K562 (cell line): Measurements from ENCODE around the gene STAG2. TPM values are rescaled to one million over a fixed set of nuclear protein-coding genes. Genes with fewer than 3 reads are reported as not detected.

Source experiments
- ATAC-seq: fragments of 200-7000 bp; cut with Tn5 transposase; 3 replicates; pipeline ENCODE4 v1.9.1; 2020; ENCODE audit warnings: moderate library complexity
- BruUV-seq: library from RNA; stranded (reverse); fragments of 400-500 nt; replicated peaks from 2 replicates; lab custom pipeline; 2021; lab: Mats Ljungman, UMichigan
- CTCF ChIA-PET: fragments of 300-600 bp; formaldehyde crosslinking; extraction: SDS; loops from one replicate; lab custom pipeline; 2021; ENCODE audit warnings: low intra/inter-chr PET ratio; lab: Yijun Ruan, JAX
- POLR2A ChIA-PET: fragments of 300-600, 350-650 bp; sonication (Branson Sonifier 250); formaldehyde crosslinking; extraction: SDS; loops from one replicate; lab custom pipeline; 2021; ENCODE audit warnings: antibody characterized with exemption, inconsistent platforms; lab: Yijun Ruan, JAX
- DNase-seq, 4 experiments: peaks; one replicate each; pipeline versions ENCODE4 v3.0.0 to v3.0.0-alpha.2; 2011 to 2018; ENCODE audit warnings: low spot score in 3 of 4, mixed read lengths in 3 of 4; ENCODE audit errors: extremely low read depth in 1 of 4
- FAIRE-seq: peaks from 2 replicates; lab custom pipeline; 2011; peaks lifted over from hg19 to GRCh38; lab: Jason Lieb, UNC
- H2AFZ ChIP-seq: 2 replicates; pipeline ENCODE4 v1.6.0; 2011; ENCODE audit warnings: low read depth, low read length, control low read depth, inconsistent platforms
- H3K27ac ChIP-seq: fragments of 200-600 bp; 3 replicates; pipeline ENCODE4 v1.8.0; 2011; ENCODE audit warnings: low read depth, mild to moderate bottlenecking, control low read depth, inconsistent platforms, low read length, moderate library complexity, mixed read lengths; ENCODE audit errors: extremely low read depth
- H3K27me3 ChIP-seq, 2 experiments: fragments of 300-600 bp in 1 of 2; 2 replicates in 1 of 2; 3 replicates in 1 of 2; pipeline versions ENCODE4 v1.6.0 to v1.8.0; 2011; ENCODE audit warnings: inconsistent platforms in 2 of 2, low read length in 2 of 2, mild to moderate bottlenecking in 1 of 2, mixed read lengths in 1 of 2, moderate library complexity in 1 of 2; ENCODE audit not compliant: control insufficient read depth in 2 of 2, insufficient read depth in 2 of 2
- H3K36me3 ChIP-seq: fragments of 300-600 bp; 3 replicates; pipeline ENCODE4 v1.8.0; 2011; ENCODE audit warnings: mild to moderate bottlenecking, low read length, inconsistent platforms; ENCODE audit not compliant: control insufficient read depth, insufficient read depth
- H3K4me1 ChIP-seq, 2 experiments: fragments of 200-600 bp in 1 of 2; replicated peaks in 1 of 2; 2 replicates in 1 of 2; 3 replicates in 1 of 2; pipeline versions ENCODE4 v1.5.1 to v1.8.0; 2011; ENCODE audit warnings: inconsistent platforms in 2 of 2, low read length in 2 of 2, mild to moderate bottlenecking in 1 of 2, mixed read lengths in 1 of 2, moderate library complexity in 1 of 2; ENCODE audit not compliant: control insufficient read depth in 2 of 2, insufficient read depth in 2 of 2
- H3K4me2 ChIP-seq: 2 replicates; pipeline ENCODE4 v1.6.1; 2011; ENCODE audit warnings: low read length, control low read depth, inconsistent platforms, mixed read lengths; ENCODE audit not compliant: insufficient read depth
- H3K4me3 ChIP-seq: fragments of 200-600 bp; sonication (generic), shearing (Covaris generic); 2 replicates; pipeline ENCODE4 v1.5.1; 2016; ENCODE audit warnings: control low read depth, inconsistent platforms
- H3K79me2 ChIP-seq: fragments of 200-600 bp; 3 replicates; pipeline ENCODE4 v1.8.0; 2011; ENCODE audit warnings: low read length, inconsistent platforms; ENCODE audit not compliant: control insufficient read depth, insufficient read depth
- H3K9ac ChIP-seq, 2 experiments: 2 replicates each; pipeline versions ENCODE4 v1.6.0 to v1.6.1; 2011; ENCODE audit warnings: low read depth in 2 of 2, low read length in 2 of 2, control low read depth in 1 of 2, inconsistent platforms in 1 of 2, mild to moderate bottlenecking in 1 of 2, mixed read lengths in 1 of 2; ENCODE audit not compliant: insufficient read depth in 1 of 2
- H3K9me1 ChIP-seq: one replicate; pipeline ENCODE4 v1.6.0; 2011; ENCODE audit warnings: inconsistent platforms, mild to moderate bottlenecking, low read length, moderate library complexity; ENCODE audit not compliant: control insufficient read depth, insufficient read depth
- H3K9me3 ChIP-seq: replicated peaks from 2 replicates; pipeline ENCODE4 v1.5.1; 2011; ENCODE audit warnings: low read depth, low read length, inconsistent platforms; ENCODE audit not compliant: control insufficient read depth, insufficient read depth
- H4K20me1 ChIP-seq: replicated peaks from 2 replicates; pipeline ENCODE4 v1.6.1; 2011; ENCODE audit warnings: low read length, inconsistent platforms, mixed read lengths; ENCODE audit not compliant: control insufficient read depth, insufficient read depth
- CXXC5 ChIP-seq: fragments of 250-450 bp; sonication (Bioruptor Pico); IDR thresholded peaks from 2 replicates; pipeline ENCODE4 v1.8.0; 2022; ENCODE audit warnings: inconsistent platforms, mild to moderate bottlenecking, moderate library complexity
- PHTF2 ChIP-seq: fragments of 250-450 bp; sonication (Bioruptor Pico); IDR thresholded peaks from 2 replicates; pipeline ENCODE4 v1.5.0; 2021; ENCODE audit warnings: mild to moderate bottlenecking
- POLR3G ChIP-seq: IDR thresholded peaks from 2 replicates; pipeline ENCODE4 v1.6.1; 2011; ENCODE audit not compliant: insufficient read length, insufficient replicate concordance; ENCODE audit errors: extremely low read depth
- RNF2 ChIP-seq: sonication (generic); IDR thresholded peaks from 2 replicates; pipeline ENCODE4 v1.6.1; 2016
- SMAD4 ChIP-seq: fragments of 250-450 bp; sonication (Bioruptor Pico); conservative IDR thresholded peaks from 2 replicates; pipeline ENCODE4 v1.8.0; 2021; ENCODE audit warnings: inconsistent platforms, mild to moderate bottlenecking, moderate library complexity
- SPI1 ChIP-seq: IDR thresholded peaks from 2 replicates; pipeline ENCODE4 v1.6.1; 2011; ENCODE audit warnings: low read depth, low read length, control low read depth, borderline replicate concordance
- SREBF1 ChIP-seq: fragments of 150-350 bp; IDR thresholded peaks from 2 replicates; pipeline ENCODE4 v1.6.1; 2014; ENCODE audit warnings: antibody characterized with exemption, low read depth, low read length, borderline replicate concordance
- ZNF274 ChIP-seq: IDR thresholded peaks from 2 replicates; pipeline ENCODE4 v1.6.1; 2011; ENCODE audit warnings: low read depth, mild to moderate bottlenecking, low read length, moderate library complexity, borderline replicate concordance
- ZNF717 ChIP-seq: fragments of 250-450 bp; sonication (Bioruptor Pico); IDR thresholded peaks from 2 replicates; pipeline ENCODE4 v1.5.0; 2021
- WGBS: fragments of 100-300 bp; shearing (Covaris generic); methylation state at CpG from one replicate; pipeline ENCODE4 v1.1.6; 2016; ENCODE audit warnings: low coverage, mixed read lengths; ENCODE audit not compliant: insufficient coverage; ENCODE audit errors: missing lambda C conversion rate; 5-methylcytosine and 5-hydroxymethylcytosine counted together
- in situ Hi-C: fragments of 300-500 bp; cut with MboI; formaldehyde crosslinking; loops from 4 replicates; pipeline ENCODE4 v1.15.0; 2018; ENCODE audit warnings: inconsistent platforms, mixed read lengths
- intact Hi-C: fragments of 100-400 bp; cut with micrococcal nuclease; formaldehyde crosslinking; loops from 2 replicates; pipeline ENCODE4 v1.14.2; 2022
- polyA plus RNA-seq, 8 experiments: library from polyadenylated mRNA; depleted of rRNA in 4 of 8; stranded (reverse) in 5 of 8; unstranded in 3 of 8; fragments of >200 nt; fragmentation: Nextera tagmentation in 2 of 8; fragmentation: Illumina TruSeq in 1 of 8; extraction: Ambion mirVana in 2 of 8; extraction: Trizol in 1 of 8; gene quantifications; 2 replicates each; pipeline versions ENCODE4 v1.2.1 to v1.2.3, GENCODE V29; 2011 to 2014; ENCODE audit warnings: inconsistent platforms in 1 of 8, missing spikeins in 1 of 8
- total RNA-seq, 7 experiments: library from RNA; depleted of rRNA in 6 of 7; stranded (reverse); fragments of >200 nt in 6 of 7; fragmentation: Illumina TruSeq in 2 of 7; extraction: Trizol in 2 of 7; gene quantifications; 2 replicates each; pipeline versions ENCODE4 v1.2.1 to v1.2.3, GENCODE V29; 2011 to 2021; ENCODE audit warnings: low replicate concordance in 1 of 7
- TF ChIP-seq, protein P1 (sequence below), 2 experiments: fragments of 450-650 bp; formaldehyde crosslinking in 1 of 2; IDR thresholded peaks; 2 replicates each; pipeline versions ENCODE4 v1.4.0 to v1.6.1; 2014 to 2020; ENCODE audit warnings: mild to moderate bottlenecking in 2 of 2, borderline replicate concordance in 1 of 2, low read depth in 1 of 2
- TF ChIP-seq, protein P2 (sequence below): fragments of 450-650 bp; formaldehyde crosslinking; IDR thresholded peaks from 2 replicates; pipeline ENCODE4 v1.4.0; 2022; ENCODE audit warnings: missing genetic modification characterization
- TF ChIP-seq, protein P3 (sequence below): fragments of 450-650 bp; IDR thresholded peaks from 2 replicates; pipeline ENCODE4 v1.7.0; 2016; ENCODE audit warnings: borderline replicate concordance

The STAG2 gene
- total and polyA plus RNA-seq, 9 of the 15 experiments (the other 6 are each of a cell fraction or from before 2014, with no cell fraction given) = 40.3 to 133 (median 90.1) TPM

DNA sequence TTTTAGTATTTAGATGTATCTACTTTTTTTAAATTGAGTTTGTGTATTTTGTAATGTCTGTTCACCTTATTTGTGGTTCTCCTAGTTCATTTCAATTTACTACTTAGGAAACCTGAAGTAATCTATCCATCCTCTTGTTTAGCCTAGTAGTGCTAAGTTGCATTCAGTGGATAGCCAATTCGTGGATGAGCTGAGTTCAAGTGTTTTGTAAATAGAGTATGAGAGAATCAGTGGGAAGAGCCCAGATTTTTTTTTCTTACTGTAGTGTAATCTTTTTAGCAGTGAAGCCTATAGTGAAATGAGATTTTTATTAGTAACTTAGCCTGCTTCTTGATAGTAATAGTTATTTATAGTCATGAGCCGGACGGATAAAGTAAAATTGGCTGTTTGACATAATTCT lies 21.7 kb downstream of the STAG2 start:
- POLR2A ChIA-PET = interaction anchor here (1.0 kb wide), 1 partner anchor 10 kb away, joined by 3 read pairs; no protein-coding TSS in a partner anchor
- TF ChIP-seq ZNF717 (no peak), SMAD4 (CRISPR knock-in tag) (no peak), SPI1 (no peak), PHTF2 (no peak), ZNF274 (no peak), SREBF1 (no peak), POLR3G (no peak), RNF2 (no peak), CXXC5 (CRISPR knock-in tag) (no peak)
- TF ChIP-seq, protein P1, sequence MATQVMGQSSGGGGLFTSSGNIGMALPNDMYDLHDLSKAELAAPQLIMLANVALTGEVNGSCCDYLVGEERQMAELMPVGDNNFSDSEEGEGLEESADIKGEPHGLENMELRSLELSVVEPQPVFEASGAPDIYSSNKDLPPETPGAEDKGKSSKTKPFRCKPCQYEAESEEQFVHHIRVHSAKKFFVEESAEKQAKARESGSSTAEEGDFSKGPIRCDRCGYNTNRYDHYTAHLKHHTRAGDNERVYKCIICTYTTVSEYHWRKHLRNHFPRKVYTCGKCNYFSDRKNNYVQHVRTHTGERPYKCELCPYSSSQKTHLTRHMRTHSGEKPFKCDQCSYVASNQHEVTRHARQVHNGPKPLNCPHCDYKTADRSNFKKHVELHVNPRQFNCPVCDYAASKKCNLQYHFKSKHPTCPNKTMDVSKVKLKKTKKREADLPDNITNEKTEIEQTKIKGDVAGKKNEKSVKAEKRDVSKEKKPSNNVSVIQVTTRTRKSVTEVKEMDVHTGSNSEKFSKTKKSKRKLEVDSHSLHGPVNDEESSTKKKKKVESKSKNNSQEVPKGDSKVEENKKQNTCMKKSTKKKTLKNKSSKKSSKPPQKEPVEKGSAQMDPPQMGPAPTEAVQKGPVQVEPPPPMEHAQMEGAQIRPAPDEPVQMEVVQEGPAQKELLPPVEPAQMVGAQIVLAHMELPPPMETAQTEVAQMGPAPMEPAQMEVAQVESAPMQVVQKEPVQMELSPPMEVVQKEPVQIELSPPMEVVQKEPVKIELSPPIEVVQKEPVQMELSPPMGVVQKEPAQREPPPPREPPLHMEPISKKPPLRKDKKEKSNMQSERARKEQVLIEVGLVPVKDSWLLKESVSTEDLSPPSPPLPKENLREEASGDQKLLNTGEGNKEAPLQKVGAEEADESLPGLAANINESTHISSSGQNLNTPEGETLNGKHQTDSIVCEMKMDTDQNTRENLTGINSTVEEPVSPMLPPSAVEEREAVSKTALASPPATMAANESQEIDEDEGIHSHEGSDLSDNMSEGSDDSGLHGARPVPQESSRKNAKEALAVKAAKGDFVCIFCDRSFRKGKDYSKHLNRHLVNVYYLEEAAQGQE (IDR thresholded peaks at IDR 0.05; ENCODE audit: borderline replicate concordance) = no peak
- TF ChIP-seq, protein P1 (CRISPR knock-in tag; IDR thresholded peaks at IDR 0.05; ENCODE audit: low read depth) = no peak
- TF ChIP-seq, protein P2, sequence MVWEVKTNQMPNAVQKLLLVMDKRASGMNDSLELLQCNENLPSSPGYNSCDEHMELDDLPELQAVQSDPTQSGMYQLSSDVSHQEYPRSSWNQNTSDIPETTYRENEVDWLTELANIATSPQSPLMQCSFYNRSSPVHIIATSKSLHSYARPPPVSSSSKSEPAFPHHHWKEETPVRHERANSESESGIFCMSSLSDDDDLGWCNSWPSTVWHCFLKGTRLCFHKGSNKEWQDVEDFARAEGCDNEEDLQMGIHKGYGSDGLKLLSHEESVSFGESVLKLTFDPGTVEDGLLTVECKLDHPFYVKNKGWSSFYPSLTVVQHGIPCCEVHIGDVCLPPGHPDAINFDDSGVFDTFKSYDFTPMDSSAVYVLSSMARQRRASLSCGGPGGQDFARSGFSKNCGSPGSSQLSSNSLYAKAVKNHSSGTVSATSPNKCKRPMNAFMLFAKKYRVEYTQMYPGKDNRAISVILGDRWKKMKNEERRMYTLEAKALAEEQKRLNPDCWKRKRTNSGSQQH (CRISPR knock-in tag) = no peak
- TF ChIP-seq, protein P3, sequence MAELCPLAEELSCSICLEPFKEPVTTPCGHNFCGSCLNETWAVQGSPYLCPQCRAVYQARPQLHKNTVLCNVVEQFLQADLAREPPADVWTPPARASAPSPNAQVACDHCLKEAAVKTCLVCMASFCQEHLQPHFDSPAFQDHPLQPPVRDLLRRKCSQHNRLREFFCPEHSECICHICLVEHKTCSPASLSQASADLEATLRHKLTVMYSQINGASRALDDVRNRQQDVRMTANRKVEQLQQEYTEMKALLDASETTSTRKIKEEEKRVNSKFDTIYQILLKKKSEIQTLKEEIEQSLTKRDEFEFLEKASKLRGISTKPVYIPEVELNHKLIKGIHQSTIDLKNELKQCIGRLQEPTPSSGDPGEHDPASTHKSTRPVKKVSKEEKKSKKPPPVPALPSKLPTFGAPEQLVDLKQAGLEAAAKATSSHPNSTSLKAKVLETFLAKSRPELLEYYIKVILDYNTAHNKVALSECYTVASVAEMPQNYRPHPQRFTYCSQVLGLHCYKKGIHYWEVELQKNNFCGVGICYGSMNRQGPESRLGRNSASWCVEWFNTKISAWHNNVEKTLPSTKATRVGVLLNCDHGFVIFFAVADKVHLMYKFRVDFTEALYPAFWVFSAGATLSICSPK = no peak

More for the DNA sequence above, 21.7 kb downstream of the STAG2 start:
- H3K9me3 ChIP-seq = no peaks in the 10 kb centered on the region
- no peak overlapping the region for H3K4me3 ChIP-seq
- BruUV-seq = no TSS peak
- H3K4me1 ChIP-seq = peaks cover 9 to 14% of the 10 kb centered on the region in 2 experiments; a peak in 4 of 5 replicates
- ATAC-seq (no peak), FAIRE-seq (no peak), DNase-seq (no peak)
- peaks cover 24% of the 10 kb centered on the region; the same call in 1 of the 2 replicates for H4K20me1 ChIP-seq
- H3K27me3 ChIP-seq = no peaks in the 10 kb centered on the region
- peaks cover 99% of the 10 kb centered on the region for H3K79me2 ChIP-seq
- no peaks in the 10 kb centered on the region for H3K36me3 ChIP-seq
- no peak overlapping the region for H3K27ac ChIP-seq
- no peak overlapping the region for H3K4me2 ChIP-seq
- no peaks in the 10 kb centered on the region for H3K9me1 ChIP-seq
- intact Hi-C loops = no loop called here
- in situ Hi-C loops = no loop called here
- H2AFZ ChIP-seq = no peak overlapping the region
- 78% methylated on average over 3 of the region's 3 CpGs for WGBS
- H3K9ac ChIP-seq = no peak overlapping the region
- CTCF ChIA-PET = no interaction called here
